ENCODE data around the gene AFAP1L1. TPM values are rescaled to one million over a fixed set of nuclear protein-coding genes. Genes with fewer than 3 reads are reported as not detected.

AFAP1L1 gene
- total RNA-seq, 2 experiments from 2014 or later: not detected

DNA sequence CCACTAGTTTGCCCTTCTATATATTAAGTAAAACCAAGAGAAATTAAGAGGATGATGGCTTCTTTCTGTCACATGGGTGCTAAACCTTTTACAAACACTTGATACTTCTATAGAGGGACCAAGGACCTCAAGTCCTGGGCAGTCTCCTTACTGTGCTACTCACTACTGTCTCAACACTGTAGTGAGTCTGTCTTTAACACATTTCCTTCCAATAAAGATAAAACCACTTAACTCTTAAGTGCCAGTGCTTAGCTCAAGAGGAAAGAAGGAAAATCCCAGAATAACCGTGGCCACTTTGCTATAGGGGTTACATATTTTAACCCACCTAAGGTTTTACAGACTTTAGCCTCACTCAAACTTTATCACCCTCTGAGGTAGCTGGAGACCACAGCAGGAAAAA is 69.3 kb downstream of the AFAP1L1 start:
- peaks cover 8% of the 10 kb centered on the region for H3K4me1 ChIP-seq (ENCODE audit: insufficient read depth, low read length, poor library complexity, severe bottlenecking)
- no peak overlapping the region for H2AFZ ChIP-seq (ENCODE audit: low read length)
- no peak for DNase-seq (ENCODE audit: low spot score)
- ChIA-PET CTCF (ENCODE audit: unreplicated experiment) (interaction anchor here (1.0 kb wide), 1 partner anchor 17 kb away, joined by 4 read pairs; the partner anchor contains the start of gene PCYOX1L), POLR2A (interaction anchor here (0.8 to 11.2 kb wide), 2 partner anchors 17 to 18 kb away, joined by 3 to 183 read pairs; partner anchors contain the start of gene PCYOX1L)
- no peak overlapping the region for H3K27ac ChIP-seq (ENCODE audit: low read depth, low read length, poor library complexity, severe bottlenecking)
- H3K4me2 ChIP-seq (ENCODE audit: low read length): no peak overlapping the region
- no peaks in the 10 kb centered on the region for H3K9me2 ChIP-seq (ENCODE audit: insufficient read depth, low read length)
- TF ChIP-seq, protein P1, sequence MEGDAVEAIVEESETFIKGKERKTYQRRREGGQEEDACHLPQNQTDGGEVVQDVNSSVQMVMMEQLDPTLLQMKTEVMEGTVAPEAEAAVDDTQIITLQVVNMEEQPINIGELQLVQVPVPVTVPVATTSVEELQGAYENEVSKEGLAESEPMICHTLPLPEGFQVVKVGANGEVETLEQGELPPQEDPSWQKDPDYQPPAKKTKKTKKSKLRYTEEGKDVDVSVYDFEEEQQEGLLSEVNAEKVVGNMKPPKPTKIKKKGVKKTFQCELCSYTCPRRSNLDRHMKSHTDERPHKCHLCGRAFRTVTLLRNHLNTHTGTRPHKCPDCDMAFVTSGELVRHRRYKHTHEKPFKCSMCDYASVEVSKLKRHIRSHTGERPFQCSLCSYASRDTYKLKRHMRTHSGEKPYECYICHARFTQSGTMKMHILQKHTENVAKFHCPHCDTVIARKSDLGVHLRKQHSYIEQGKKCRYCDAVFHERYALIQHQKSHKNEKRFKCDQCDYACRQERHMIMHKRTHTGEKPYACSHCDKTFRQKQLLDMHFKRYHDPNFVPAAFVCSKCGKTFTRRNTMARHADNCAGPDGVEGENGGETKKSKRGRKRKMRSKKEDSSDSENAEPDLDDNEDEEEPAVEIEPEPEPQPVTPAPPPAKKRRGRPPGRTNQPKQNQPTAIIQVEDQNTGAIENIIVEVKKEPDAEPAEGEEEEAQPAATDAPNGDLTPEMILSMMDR (conservative IDR thresholded peaks at IDR 0.05; ENCODE audit: low read length): no peak
- no peak for TF ChIP-seq EZH2phosphoT487 (IDR thresholded peaks at IDR 0.05; ENCODE audit: borderline replicate concordance, low read depth, low read length)
- intact Hi-C loops (cut with micrococcal nuclease; ENCODE audit: unreplicated experiment): loop anchor here (10.0 kb wide), 1 partner anchor 506 kb away; no protein-coding TSS in a partner anchor
- no peaks in the 10 kb centered on the region for H4K20me1 ChIP-seq (ENCODE audit: insufficient read depth, low read length)
- no peaks in the 10 kb centered on the region for H3K9me3 ChIP-seq (ENCODE audit: low read length)
- peaks cover 5% of the 10 kb centered on the region for H3K79me2 ChIP-seq (ENCODE audit: insufficient read depth, low read depth, low read length)
- H3K36me3 ChIP-seq (ENCODE audit: insufficient read depth, low read length): 0 out of 2 replicates have a peak, but pooled peaks cover 4% of the 10 kb centered on the region
- H3K4me3 ChIP-seq (ENCODE audit: low read depth, low read length, poor library complexity, severe bottlenecking): no peak overlapping the region
- no TSS peak for BruUV-seq (replicated peaks)

DNA sequence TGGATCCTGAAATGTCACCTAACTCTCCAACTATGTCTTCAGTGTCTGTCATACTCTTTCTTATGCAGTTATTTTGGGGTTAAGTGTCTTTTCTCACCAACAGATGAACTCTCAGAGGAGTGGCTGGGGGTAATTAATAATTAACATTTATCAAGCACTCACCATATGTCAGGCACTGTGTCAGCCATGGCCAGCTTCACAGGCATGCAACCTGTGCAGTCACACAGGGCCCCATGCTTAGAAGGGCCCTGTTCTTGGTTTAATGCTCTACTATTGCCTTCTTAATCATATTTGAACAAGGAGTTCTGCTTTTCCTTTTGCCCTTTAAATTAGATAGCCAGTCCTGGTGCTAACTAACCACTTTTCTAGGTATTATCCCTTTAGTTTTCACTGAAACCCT is 70.2 kb downstream of the AFAP1L1 start:
- H2AFZ ChIP-seq (ENCODE audit: low read length): no peak overlapping the region
- no peak overlapping the region for H3K27ac ChIP-seq (ENCODE audit: low read depth, low read length, poor library complexity, severe bottlenecking)
- peaks cover 14% of the 10 kb centered on the region for H3K79me2 ChIP-seq (ENCODE audit: insufficient read depth, low read depth, low read length)
- ChIA-PET CTCF (ENCODE audit: unreplicated experiment) (no interaction called here), POLR2A (interaction anchor here (0.8 to 11.2 kb wide), 3 partner anchors 16 to 210 kb away, joined by 3 to 183 read pairs (median 3); partner anchors contain the start of gene PCYOX1L)
- intact Hi-C loops (cut with micrococcal nuclease; ENCODE audit: unreplicated experiment): loop anchor here (10.0 kb wide), 1 partner anchor 507 kb away; no protein-coding TSS in a partner anchor
- TF ChIP-seq, protein P1 (conservative IDR thresholded peaks at IDR 0.05; ENCODE audit: low read length): no peak
- TF ChIP-seq EZH2phosphoT487 (IDR thresholded peaks at IDR 0.05; ENCODE audit: borderline replicate concordance, low read depth, low read length): no peak
- 0 out of 2 replicates have a peak, but pooled peaks cover 4% of the 10 kb centered on the region for H3K36me3 ChIP-seq (ENCODE audit: insufficient read depth, low read length)
- no peaks in the 10 kb centered on the region; the same call in 1 of the 2 replicates for H4K20me1 ChIP-seq (ENCODE audit: insufficient read depth, low read length)
- H3K4me3 ChIP-seq (ENCODE audit: low read depth, low read length, poor library complexity, severe bottlenecking): no peak overlapping the region
- no peaks in the 10 kb centered on the region for H3K9me2 ChIP-seq (ENCODE audit: insufficient read depth, low read length)
- H3K4me2 ChIP-seq (ENCODE audit: low read length): no peak overlapping the region
- peaks cover 10% of the 10 kb centered on the region for H3K4me1 ChIP-seq (ENCODE audit: insufficient read depth, low read length, poor library complexity, severe bottlenecking)
- no peaks in the 10 kb centered on the region for H3K9me3 ChIP-seq (ENCODE audit: low read length)
- DNase-seq (ENCODE audit: low spot score): no peak
- BruUV-seq (replicated peaks): no TSS peak

DNA sequence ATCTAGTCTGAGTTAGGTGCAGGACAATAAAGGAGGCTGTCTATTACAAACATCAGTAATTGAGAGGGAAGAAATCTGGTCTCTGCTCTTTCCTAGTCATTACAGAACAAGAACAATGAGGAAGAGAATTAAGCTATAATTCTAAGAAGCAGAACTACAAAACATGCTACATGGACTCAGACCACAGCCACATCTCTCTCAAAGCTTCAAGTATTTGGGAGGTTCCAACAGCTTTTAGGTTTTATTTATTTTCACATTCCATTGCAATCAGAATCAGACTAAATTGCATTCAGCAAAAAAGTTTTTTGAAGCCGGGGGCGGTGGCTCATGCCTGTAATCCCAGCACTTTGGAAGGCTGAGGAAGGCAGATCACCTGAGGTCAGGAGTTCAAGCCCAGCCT is 72.5 kb downstream of the AFAP1L1 start:
- H3K9me2 ChIP-seq (ENCODE audit: insufficient read depth, low read length): no peaks in the 10 kb centered on the region
- H3K9me3 ChIP-seq (ENCODE audit: low read length): no peaks in the 10 kb centered on the region
- peaks cover 35% of the 10 kb centered on the region for H3K79me2 ChIP-seq (ENCODE audit: insufficient read depth, low read depth, low read length)
- H3K4me3 ChIP-seq (ENCODE audit: low read depth, low read length, poor library complexity, severe bottlenecking): peak overlapping the region; percentile 88
- ChIA-PET CTCF (ENCODE audit: unreplicated experiment) (no interaction called here), POLR2A (interaction anchor here (1.2 to 11.2 kb wide), 7 partner anchors 8 to 207 kb away, joined by 3 to 183 read pairs (median 8); partner anchors contain the start of genes CSNK1A1 and PCYOX1L)
- H3K4me2 ChIP-seq (ENCODE audit: low read length): peak overlapping the region; percentile 97
- H3K27ac ChIP-seq (ENCODE audit: low read depth, low read length, poor library complexity, severe bottlenecking): no peak overlapping the region
- no peak for DNase-seq (ENCODE audit: low spot score)
- H2AFZ ChIP-seq (ENCODE audit: low read length): peak overlapping the region; percentile 74; the same call in 1 of the 2 replicates
- H3K36me3 ChIP-seq (ENCODE audit: insufficient read depth, low read length): peaks cover 27% of the 10 kb centered on the region
- peaks cover 29% of the 10 kb centered on the region for H3K4me1 ChIP-seq (ENCODE audit: insufficient read depth, low read length, poor library complexity, severe bottlenecking)
- peaks cover 6% of the 10 kb centered on the region; the same call in 1 of the 2 replicates for H4K20me1 ChIP-seq (ENCODE audit: insufficient read depth, low read length)
- intact Hi-C loops (cut with micrococcal nuclease; ENCODE audit: unreplicated experiment): loop anchor here (2.0 to 10.0 kb wide), 2 partner anchors 509 to 657 kb away; partner anchors contain the start of genes HMGXB3 and TIGD6
- no TSS peak for BruUV-seq (replicated peaks)
- TF ChIP-seq EZH2phosphoT487 (IDR thresholded peaks at IDR 0.05; ENCODE audit: borderline replicate concordance, low read depth, low read length): no peak
- TF ChIP-seq, protein P1 (conservative IDR thresholded peaks at IDR 0.05; ENCODE audit: low read length): no peak

Data from OCI-LY7 (cell line).